ENCODE results near the gene SEPTIN8.

SEPTIN8 gene

DNA sequence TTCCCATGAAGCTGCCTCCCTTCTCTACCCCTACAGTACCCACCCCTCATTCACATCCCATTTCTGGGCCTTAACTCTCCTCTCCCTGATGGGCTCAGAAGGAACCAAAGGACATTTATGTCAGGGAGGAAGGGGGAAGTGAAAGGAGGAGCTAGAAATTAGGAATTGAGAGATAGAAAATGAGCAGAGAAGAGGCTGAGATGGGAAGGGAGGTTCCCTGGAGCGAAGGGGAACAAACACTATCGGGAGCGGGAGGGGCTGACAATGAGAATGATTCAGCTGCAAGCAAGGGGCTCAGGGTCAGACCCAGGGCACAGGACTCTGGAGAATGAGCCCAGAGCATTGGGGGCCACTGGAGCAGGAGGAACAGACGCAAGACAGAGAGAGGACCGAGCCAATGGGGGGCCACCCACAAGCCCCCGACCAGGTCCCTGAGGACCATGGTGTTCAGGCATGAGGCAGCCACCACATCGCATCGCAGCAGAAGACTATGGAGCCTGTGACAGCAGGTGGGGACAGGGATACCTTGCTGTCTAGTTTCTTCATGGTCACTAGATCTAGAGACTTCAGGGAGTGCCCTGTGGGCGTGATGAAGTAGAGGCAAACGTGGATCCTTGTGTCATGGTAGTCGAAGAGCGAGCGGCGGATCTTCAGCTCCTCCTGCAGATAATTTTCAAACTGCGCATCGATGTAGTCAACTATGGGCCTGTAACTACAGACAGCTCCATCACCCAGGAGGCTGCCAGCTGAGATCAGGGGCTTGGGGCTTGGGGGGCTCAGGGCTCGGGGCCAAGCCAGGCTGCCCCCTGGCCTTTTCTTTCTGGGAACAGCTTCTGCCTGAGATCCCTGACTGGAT, 13.6 kb downstream of the SEPTIN8 start:
- TF ChIP-seq FOXP2 (optimal IDR thresholded peaks at IDR 0.05; ENCODE audit: borderline replicate concordance, extremely low read depth, extremely low read length, insufficient read depth) (no peak), SIN3A (IDR thresholded peaks at IDR 0.05; ENCODE audit: borderline replicate concordance, insufficient read depth, low read length) (no peak), POLR2AphosphoS5 (IDR thresholded peaks at IDR 0.05; ENCODE audit: low read depth, low read length) (no peak), TAF1 (IDR thresholded peaks at IDR 0.05; ENCODE audit: borderline replicate concordance, insufficient read depth, low read length) (no peak), REST (IDR thresholded peaks at IDR 0.05; ENCODE audit: insufficient read depth in 1 of 2, low read depth in 2 of 2, low read length in 2 of 2) (no peak)

- TF ChIP-seq REST (IDR thresholded peaks at IDR 0.05; ENCODE audit: insufficient read depth in 1 of 2, low read depth in 2 of 2, low read length in 2 of 2) (no peak), FOXP2 (optimal IDR thresholded peaks at IDR 0.05; ENCODE audit: borderline replicate concordance, extremely low read depth, extremely low read length, insufficient read depth) (no peak), TAF1 (IDR thresholded peaks at IDR 0.05; ENCODE audit: borderline replicate concordance, insufficient read depth, low read length) (no peak), POLR2AphosphoS5 (IDR thresholded peaks at IDR 0.05; ENCODE audit: low read depth, low read length) (no peak), SIN3A (IDR thresholded peaks at IDR 0.05; ENCODE audit: borderline replicate concordance, insufficient read depth, low read length) (no peak)
Observed at GRCh38 chr5:132762246-132763000, 14.6 kb downstream of the SEPTIN8 start.

DNA sequence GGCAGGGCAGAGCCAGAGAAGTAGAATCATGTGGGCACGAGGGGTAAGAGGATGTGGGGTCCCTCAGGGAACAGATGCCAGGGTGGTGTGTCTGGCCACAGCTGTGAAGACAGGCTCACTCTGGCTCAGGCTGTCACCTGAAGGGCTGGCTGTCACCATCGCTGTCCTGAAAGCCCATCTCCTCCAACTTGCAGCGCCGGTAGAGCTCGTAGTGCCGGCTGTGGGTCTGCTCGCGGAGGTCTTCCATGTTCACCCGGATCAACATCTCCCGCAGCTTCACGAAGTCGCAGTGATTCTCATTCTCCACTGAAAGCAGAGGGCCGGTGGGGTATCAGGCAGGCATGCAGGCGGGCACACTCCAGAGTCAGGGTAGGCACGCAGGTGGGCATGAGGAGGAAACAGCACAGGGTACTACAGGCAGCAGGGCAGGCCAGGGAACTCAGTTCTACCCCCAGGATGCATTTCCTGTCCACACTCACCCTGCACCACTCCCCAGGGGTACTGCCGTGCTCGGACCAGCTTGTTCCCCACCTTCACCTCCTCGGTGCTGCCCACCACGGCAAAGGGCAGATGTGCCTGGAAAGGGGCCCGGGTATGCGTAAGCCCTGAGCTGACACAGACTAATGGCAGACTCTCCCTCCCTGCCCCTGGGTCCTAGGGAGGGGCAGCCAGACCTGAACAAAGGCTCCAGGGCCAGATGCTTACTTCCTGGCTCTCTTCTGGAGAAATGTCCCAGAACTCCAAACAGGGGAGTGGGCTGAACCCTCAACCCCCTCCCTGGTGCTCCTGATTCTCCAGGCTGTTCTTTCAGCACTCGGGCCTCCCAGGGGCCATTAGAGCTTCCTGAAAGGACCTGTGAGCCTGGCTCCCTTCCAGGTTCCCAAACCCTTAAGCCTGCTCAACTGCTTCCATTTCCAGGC, 15.5 kb downstream of the SEPTIN8 start:
- TF ChIP-seq REST (IDR thresholded peaks at IDR 0.05; ENCODE audit: insufficient read depth in 1 of 2, low read depth in 2 of 2, low read length in 2 of 2) (no peak), TAF1 (IDR thresholded peaks at IDR 0.05; ENCODE audit: borderline replicate concordance, insufficient read depth, low read length) (no peak), SIN3A (IDR thresholded peaks at IDR 0.05; ENCODE audit: borderline replicate concordance, insufficient read depth, low read length) (no peak), FOXP2 (optimal IDR thresholded peaks at IDR 0.05; ENCODE audit: borderline replicate concordance, extremely low read depth, extremely low read length, insufficient read depth) (no peak), POLR2AphosphoS5 (IDR thresholded peaks at IDR 0.05; ENCODE audit: low read depth, low read length) (no peak)

DNA sequence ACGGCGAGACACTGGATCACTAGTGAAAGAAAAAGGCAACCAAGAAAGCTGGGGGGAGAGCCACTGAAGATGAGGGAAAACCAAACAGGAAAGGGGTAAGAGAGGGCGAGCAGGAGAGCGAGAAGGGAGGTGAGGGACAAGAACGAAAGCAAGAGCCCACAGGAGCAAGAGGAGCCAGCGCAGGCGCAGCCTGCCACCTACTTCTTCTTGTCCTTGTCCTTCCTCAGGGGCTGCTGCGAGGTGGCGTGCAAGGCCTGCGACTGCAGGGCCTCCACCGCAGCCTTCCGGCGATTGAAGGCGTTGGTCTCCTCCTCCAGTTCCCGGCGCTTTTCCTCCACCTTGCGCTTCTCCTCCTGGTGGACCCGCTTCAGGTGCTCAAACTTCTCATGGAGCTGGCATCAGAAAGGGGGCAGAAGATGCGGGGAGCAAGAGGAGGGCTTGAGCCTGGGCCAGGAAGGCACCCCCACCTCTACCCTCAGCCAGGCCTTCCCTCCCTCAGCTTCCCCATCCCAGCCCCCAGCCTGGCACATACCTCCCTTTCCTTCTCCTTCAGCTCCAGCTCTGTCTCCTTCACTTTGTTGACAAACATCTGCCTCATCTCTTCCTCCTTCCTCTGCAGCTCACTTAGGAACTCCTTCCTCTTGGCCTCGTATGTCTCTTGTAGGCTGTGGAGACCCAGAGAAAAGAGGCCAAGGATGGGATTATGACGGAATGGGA, 16.3 kb downstream of the SEPTIN8 start:
- TF ChIP-seq SIN3A (IDR thresholded peaks at IDR 0.05; ENCODE audit: borderline replicate concordance, insufficient read depth, low read length) (no peak), REST (IDR thresholded peaks at IDR 0.05; ENCODE audit: insufficient read depth in 1 of 2, low read depth in 2 of 2, low read length in 2 of 2) (no peak), FOXP2 (optimal IDR thresholded peaks at IDR 0.05; ENCODE audit: borderline replicate concordance, extremely low read depth, extremely low read length, insufficient read depth) (no peak), POLR2AphosphoS5 (IDR thresholded peaks at IDR 0.05; ENCODE audit: low read depth, low read length) (no peak), TAF1 (IDR thresholded peaks at IDR 0.05; ENCODE audit: borderline replicate concordance, insufficient read depth, low read length) (no peak)

Measured in PFSK-1 (cell line).